Neural cell (in vitro differentiated cells): ENCODE data around the gene ADGRG6. TPM values are rescaled to one million over a fixed set of nuclear protein-coding genes. Genes with fewer than 3 reads are reported as not detected.
"Not testable (repeated sequence)": the region's sequence is repeated elsewhere in the genome, so short reads cannot be mapped to it uniquely, and the experiment has no call there.

Experiments
- H2AFZ ChIP-seq: fragments of 200-600, 300-800 bp; sonication (generic), shearing (Covaris generic); 2 replicates; pipeline ENCODE4 v1.6.0; 2014; ENCODE audit warnings: low read depth, mild to moderate bottlenecking, antibody characterized with exemption, low read length, moderate library complexity
- H3F3A ChIP-seq: fragments of 200-600 bp; shearing (Covaris generic); 2 replicates; pipeline ENCODE4 v1.6.1; 2016; ENCODE audit warnings: mild to moderate bottlenecking, moderate library complexity, mixed read lengths, antibody characterized with exemption, low read length; ENCODE audit not compliant: insufficient read depth, poor library complexity, severe bottlenecking
- H3K27ac ChIP-seq: fragments of 200-600, 300-800 bp; sonication (generic), shearing (Covaris generic); 2 replicates; pipeline ENCODE4 v1.5.1; 2014; ENCODE audit warnings: mild to moderate bottlenecking, low read length, moderate library complexity
- H3K27me3 ChIP-seq: fragments of 300-800, 200-600 bp; sonication (generic), shearing (Covaris generic); 2 replicates; pipeline ENCODE4 v1.6.0; 2014; ENCODE audit warnings: mild to moderate bottlenecking, low read depth, low read length, moderate library complexity; ENCODE audit not compliant: insufficient read depth
- H3K36me3 ChIP-seq: fragments of 300-800, 200-600 bp; sonication (generic), shearing (Covaris generic); 2 replicates; pipeline ENCODE4 v1.5.1; 2014; ENCODE audit warnings: mild to moderate bottlenecking, antibody characterized with exemption, low read length, moderate library complexity; ENCODE audit not compliant: insufficient read depth
- H3K4me2 ChIP-seq: fragments of 300-800, 200-600 bp; sonication (generic), shearing (Covaris generic); 2 replicates; pipeline ENCODE4 v1.6.0; 2014; ENCODE audit warnings: mild to moderate bottlenecking, low read length
- H3K4me3 ChIP-seq: fragments of 300-800, 200-600 bp; sonication (generic), shearing (Covaris generic); 2 replicates; pipeline ENCODE4 v1.5.1; 2014; ENCODE audit warnings: mild to moderate bottlenecking, low read length, moderate library complexity
- H3K79me2 ChIP-seq: fragments of 200-600 bp; shearing (Covaris generic); replicated peaks from 2 replicates; pipeline ENCODE4 v1.6.0; 2014; ENCODE audit warnings: mild to moderate bottlenecking, low read length, moderate library complexity; ENCODE audit not compliant: insufficient read depth
- H3K9ac ChIP-seq: fragments of 300-800, 200-600 bp; sonication (generic), shearing (Covaris generic); 2 replicates; pipeline ENCODE4 v1.6.1; 2016; ENCODE audit warnings: mild to moderate bottlenecking, low read length, mixed read lengths
- H3K9me2 ChIP-seq: fragments of 200-600 bp; shearing (Covaris generic); 2 replicates; pipeline ENCODE4 v1.6.1; 2016; ENCODE audit warnings: mild to moderate bottlenecking, low read length, mixed read lengths; ENCODE audit not compliant: insufficient read depth
- H3K9me3 ChIP-seq: fragments of 200-600, 300-800 bp; sonication (generic), shearing (Covaris generic); 2 replicates; pipeline ENCODE4 v1.6.1; 2016; ENCODE audit warnings: mild to moderate bottlenecking, mixed run types, low read length, moderate library complexity, mixed read lengths
- H4K20me1 ChIP-seq: fragments of 200-600 bp; shearing (Covaris generic); 2 replicates; pipeline ENCODE4 v1.6.1; 2016; ENCODE audit warnings: mild to moderate bottlenecking, mixed run types; ENCODE audit not compliant: insufficient read depth
- CTCF ChIP-seq: fragments of 450-650 bp; IDR thresholded peaks from 2 replicates; pipeline ENCODE4 v1.5.1; 2014; ENCODE audit warnings: antibody characterized with exemption, mild to moderate bottlenecking, moderate library complexity; ENCODE audit not compliant: poor library complexity, severe bottlenecking
- EP300 ChIP-seq: fragments of 450-650 bp; conservative IDR thresholded peaks from 2 replicates; pipeline ENCODE4 v1.6.1; 2014; ENCODE audit warnings: antibody characterized with exemption, mild to moderate bottlenecking, moderate library complexity; ENCODE audit not compliant: poor library complexity, severe bottlenecking
- EZH2 ChIP-seq: fragments of 200-600, 300-800 bp; shearing (Covaris generic), sonication (generic); IDR thresholded peaks from 2 replicates; pipeline ENCODE4 v1.6.1; 2014; ENCODE audit warnings: antibody characterized with exemption, low read length, borderline replicate concordance, mild to moderate bottlenecking; ENCODE audit not compliant: insufficient read depth, poor library complexity, severe bottlenecking
- MXI1 ChIP-seq: fragments of 450-650 bp; conservative IDR thresholded peaks from 2 replicates; pipeline ENCODE4 v1.6.1; 2014; ENCODE audit warnings: antibody characterized with exemption, mild to moderate bottlenecking; ENCODE audit not compliant: poor library complexity, severe bottlenecking
- POLR2AphosphoS5 ChIP-seq: IDR thresholded peaks from 2 replicates; pipeline ENCODE4 v1.6.1; 2012
- RAD21 ChIP-seq: fragments of 450-650 bp; conservative IDR thresholded peaks from 2 replicates; pipeline ENCODE4 v1.6.1; 2014; ENCODE audit warnings: antibody characterized with exemption, mild to moderate bottlenecking, moderate library complexity
- REST ChIP-seq: IDR thresholded peaks from 2 replicates; pipeline ENCODE4 v1.6.1; 2012; ENCODE audit warnings: borderline replicate concordance
- SMC3 ChIP-seq: fragments of 450-650 bp; conservative IDR thresholded peaks from 2 replicates; pipeline ENCODE4 v1.6.1; 2014; ENCODE audit warnings: antibody characterized with exemption, mild to moderate bottlenecking, moderate library complexity; ENCODE audit not compliant: poor library complexity
- TAF1 ChIP-seq: IDR thresholded peaks from 2 replicates; pipeline ENCODE4 v1.6.1; 2012; ENCODE audit warnings: low read depth
- polyA plus RNA-seq: library from polyadenylated mRNA; depleted of rRNA; stranded (reverse); fragments of >200 nt; gene quantifications from 2 replicates; pipeline ENCODE4 v1.2.3, GENCODE V29; 2014

The ADGRG6 gene
- polyA plus RNA-seq, 1 donor from 2014 or later = 0.37 TPM

- Histone ChIP-seq H3K79me2 (no peaks in the 10 kb centered on the region), H3F3A (no peaks in the 10 kb centered on the region), H3K4me3 (no peak overlapping the region), H3K4me2 (no peak overlapping the region), H3K9me3 (no peaks in the 10 kb centered on the region), H4K20me1 (no peaks in the 10 kb centered on the region), H3K9me2 (no peaks in the 10 kb centered on the region), H2AFZ (no peak overlapping the region), H3K36me3 (no peaks in the 10 kb centered on the region), H3K27me3 (no peaks in the 10 kb centered on the region), H3K27ac (no peak overlapping the region), H3K9ac (no peak overlapping the region)
- TF ChIP-seq EZH2 (no peak), SMC3 (no peak), CTCF (no peak)
Measured at GRCh38 chr6:142452993-142453392, 151.2 kb downstream of the ADGRG6 start.

GRCh38 chr6:142454196-142454595 lies 152.4 kb downstream of the ADGRG6 start:
- H4K20me1 ChIP-seq, H3K4me3 ChIP-seq, H2AFZ ChIP-seq, H3K79me2 ChIP-seq, H3K9ac ChIP-seq, H3K27ac ChIP-seq, H3K36me3 ChIP-seq, H3K9me3 ChIP-seq, H3K27me3 ChIP-seq, H3K9me2 ChIP-seq, H3K4me2 ChIP-seq, H3F3A ChIP-seq: not testable (repeated sequence)

- not testable (repeated sequence) for H3K79me2 ChIP-seq, H3K9me3 ChIP-seq, H3K4me2 ChIP-seq, H4K20me1 ChIP-seq, H3K27ac ChIP-seq, H3K9me2 ChIP-seq, H3K27me3 ChIP-seq, H3K36me3 ChIP-seq, H3F3A ChIP-seq, H3K4me3 ChIP-seq, H3K9ac ChIP-seq, H2AFZ ChIP-seq
Measured at GRCh38 chr6:142454848-142455247, 153.0 kb downstream of the ADGRG6 start.

GRCh38 chr6:142455957-142456589 lies 154.3 kb downstream of the ADGRG6 start:
- H4K20me1 ChIP-seq = no peaks in the 10 kb centered on the region
- no peaks in the 10 kb centered on the region for H3K36me3 ChIP-seq
- no peak overlapping the region for H3K27ac ChIP-seq
- no peaks in the 10 kb centered on the region for H3K9me2 ChIP-seq
- no peak overlapping the region for H2AFZ ChIP-seq
- H3K9me3 ChIP-seq = no peaks in the 10 kb centered on the region
- H3K4me2 ChIP-seq = no peak overlapping the region
- H3K79me2 ChIP-seq = no peaks in the 10 kb centered on the region
- TF ChIP-seq RAD21 (no peak), TAF1 (no peak), SMC3 (no peak), MXI1 (no peak), POLR2AphosphoS5 (no peak), REST (no peak), CTCF (no peak), EP300 (no peak), EZH2 (no peak)
- no peak overlapping the region for H3K9ac ChIP-seq
- no peaks in the 10 kb centered on the region for H3F3A ChIP-seq
- H3K27me3 ChIP-seq = no peaks in the 10 kb centered on the region
- no peak overlapping the region for H3K4me3 ChIP-seq
